Activated naive CD8-positive, alpha-beta T cell treated with anti-CD3 and anti-CD28 coated beads, Interleukin-2, amount 50 U/mL, for 24 hours (primary cell): Measurements from ENCODE around the gene MTFMT.
"Not testable (repeated sequence)": the region's sequence is repeated elsewhere in the genome, so short reads cannot be mapped to it uniquely, and the experiment has no call there.

ENCODE experiments used
- ATAC-seq: fragments of 150-1000 bp; cut with Tn5 transposase; one replicate; pipeline ENCODE4 v1.10.0; 2021
- DNase-seq: peaks from one replicate; pipeline ENCODE4 v3.0.0; 2021
- H3K27ac Mint-ChIP-seq: one replicate; pipeline ENCODE4 v1.8.0; 2021; ENCODE audit warnings: mild to moderate bottlenecking, mixed read lengths
- H3K27me3 Mint-ChIP-seq: one replicate; pipeline ENCODE4 v1.8.0; 2021; ENCODE audit warnings: mixed read lengths
- H3K36me3 Mint-ChIP-seq: one replicate; pipeline ENCODE4 v1.8.0; 2021; ENCODE audit warnings: low read depth, mixed read lengths
- H3K4me1 Mint-ChIP-seq: one replicate; pipeline ENCODE4 v1.8.0; 2021; ENCODE audit warnings: mixed read lengths
- H3K4me3 Mint-ChIP-seq: one replicate; pipeline ENCODE4 v1.8.0; 2021; ENCODE audit warnings: mild to moderate bottlenecking, moderate library complexity, mixed read lengths
- H3K9me3 Mint-ChIP-seq: one replicate; pipeline ENCODE4 v1.8.0; 2021; ENCODE audit warnings: mixed read lengths

The MTFMT gene

DNA sequence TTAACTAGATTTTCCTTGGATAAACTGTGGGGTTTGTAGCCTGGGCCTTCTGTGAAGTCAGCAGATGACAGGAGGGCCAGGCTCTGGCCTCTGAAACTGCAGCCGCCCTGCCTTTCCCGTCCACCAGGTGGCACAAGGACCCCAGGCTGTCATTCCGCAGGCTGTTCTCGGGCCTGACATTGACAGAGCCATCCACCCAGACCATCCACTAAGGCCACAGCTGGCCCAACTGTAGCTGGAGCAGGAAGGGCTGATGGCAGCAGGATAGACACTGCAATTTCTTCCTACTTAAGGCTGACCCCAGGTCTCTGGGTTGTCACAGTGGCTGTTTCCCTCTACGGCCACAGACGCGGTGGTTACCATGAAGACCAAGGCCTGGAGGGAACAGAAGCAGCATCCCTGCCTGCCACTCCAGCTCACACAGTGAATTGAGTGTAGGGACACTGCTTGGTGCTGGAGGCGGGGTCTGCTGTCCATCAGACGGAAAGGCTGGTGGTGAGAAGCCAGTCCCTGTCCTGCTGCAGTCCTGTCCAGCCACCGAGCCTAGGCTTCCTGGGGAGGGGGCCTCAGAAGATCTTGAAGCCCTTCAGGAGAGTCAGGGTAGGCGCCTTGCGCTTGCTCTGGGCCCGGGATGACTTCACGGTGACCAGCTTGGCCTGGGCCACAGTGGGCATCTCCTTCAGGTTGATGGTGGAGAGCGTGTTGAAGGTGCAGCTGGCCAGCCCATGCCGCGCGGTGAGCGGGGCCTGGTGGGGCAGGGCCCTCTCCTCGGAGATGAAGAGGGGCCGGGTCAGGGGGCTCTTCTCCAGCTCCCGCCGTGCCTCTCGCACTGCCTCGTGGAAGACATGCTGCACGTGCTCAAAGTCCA, 25.1 kb upstream of the MTFMT start:
- Mint-ChIP-seq H3K36me3 (no peaks in the 10 kb centered on the region), H3K4me1 (peaks cover 9% of the 10 kb centered on the region), H3K27me3 (peaks cover 2% of the 10 kb centered on the region), H3K27ac (no peak overlapping the region), H3K9me3 (no peaks in the 10 kb centered on the region), H3K4me3 (no peak overlapping the region)
- DNase-seq (peak; percentile 73), ATAC-seq (peak; percentile 54)

DNA sequence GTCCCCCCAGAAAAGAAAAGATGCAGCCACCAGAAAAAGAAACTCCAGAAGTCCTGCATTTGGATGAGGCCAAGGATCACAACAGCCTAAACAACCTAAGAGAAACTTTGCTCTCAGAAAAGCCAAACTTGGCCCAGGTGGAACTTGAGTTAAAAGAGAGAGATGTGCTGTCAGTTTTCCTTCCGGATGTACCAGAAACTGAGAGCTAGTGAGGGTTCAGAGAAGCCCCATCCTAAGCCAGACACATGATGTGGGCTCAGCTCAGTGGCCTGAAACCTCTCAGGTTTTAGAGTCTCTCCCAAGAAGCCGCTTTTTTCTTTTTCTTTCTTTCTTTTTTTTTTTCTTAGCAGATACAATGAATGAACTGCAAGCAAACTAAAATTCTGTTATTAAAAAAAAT, 23.5 kb upstream of the MTFMT start:
- Mint-ChIP-seq H3K9me3 (no peaks in the 10 kb centered on the region), H3K27ac (no peak overlapping the region), H3K36me3 (no peaks in the 10 kb centered on the region), H3K4me3 (no peak overlapping the region), H3K27me3 (peaks cover 2% of the 10 kb centered on the region), H3K4me1 (peaks cover 15% of the 10 kb centered on the region)
- DNase-seq (no peak), ATAC-seq (no peak)

- no peak for ATAC-seq
- DNase-seq = no peak
- H3K27ac Mint-ChIP-seq = no peak overlapping the region
- H3K9me3 Mint-ChIP-seq = no peaks in the 10 kb centered on the region
- H3K27me3 Mint-ChIP-seq = no peaks in the 10 kb centered on the region
- no peaks in the 10 kb centered on the region for H3K36me3 Mint-ChIP-seq
- H3K4me3 Mint-ChIP-seq = no peak overlapping the region
- H3K4me1 Mint-ChIP-seq = peaks cover 15% of the 10 kb centered on the region
Measured at GRCh38 chr15:65051266-65051665, 21.8 kb upstream of the MTFMT start.

DNA sequence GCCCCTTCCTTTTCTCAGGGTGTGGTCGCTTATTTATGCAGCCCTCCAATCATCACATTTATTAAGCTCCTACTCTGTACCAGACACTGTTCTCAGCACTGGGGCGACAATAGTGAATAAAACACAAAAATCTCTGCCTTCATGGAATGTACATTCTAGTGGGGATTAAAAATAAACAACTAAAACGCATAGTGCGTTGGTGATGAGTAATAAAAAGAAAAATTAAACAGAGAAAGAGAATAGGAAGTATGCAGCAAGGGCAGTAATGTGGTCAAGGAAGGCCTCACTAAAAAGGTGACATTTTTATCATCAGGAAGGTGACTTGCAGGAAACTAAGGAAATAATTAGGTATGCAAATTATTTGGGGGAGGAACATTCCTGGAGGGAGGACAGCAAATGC, 20.8 kb upstream of the MTFMT start:
- ATAC-seq (no peak), DNase-seq (no peak)
- peaks cover 15% of the 10 kb centered on the region for H3K4me1 Mint-ChIP-seq
- no peak overlapping the region for H3K4me3 Mint-ChIP-seq
- no peak overlapping the region for H3K27ac Mint-ChIP-seq
- H3K36me3 Mint-ChIP-seq = no peaks in the 10 kb centered on the region
- peaks cover 2% of the 10 kb centered on the region for H3K27me3 Mint-ChIP-seq
- H3K9me3 Mint-ChIP-seq = no peaks in the 10 kb centered on the region

GRCh38 chr15:65049418-65049840, 20.0 kb upstream of the MTFMT start:
- peak; percentile 90 for ATAC-seq
- H3K4me1 Mint-ChIP-seq = peaks cover 15% of the 10 kb centered on the region

DNA sequence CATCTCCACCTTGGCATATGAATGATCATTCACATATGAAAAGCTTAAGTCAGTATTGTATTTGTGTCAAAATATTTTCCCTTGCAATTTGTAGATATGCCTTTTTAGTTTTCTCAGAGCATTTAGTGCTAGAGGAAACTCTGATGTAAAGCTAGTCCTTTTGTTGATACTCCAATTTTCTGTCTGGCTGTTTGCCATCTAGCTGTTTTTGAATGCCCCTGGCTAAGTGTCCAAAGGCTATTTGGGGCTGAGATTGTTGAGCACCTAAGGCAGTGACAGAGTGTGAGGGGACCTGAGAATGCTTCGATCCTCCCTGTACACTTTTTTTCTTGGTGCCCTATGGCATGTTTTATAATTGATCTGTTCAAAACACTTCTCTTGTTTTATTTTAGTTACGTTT, 18.8 kb upstream of the MTFMT start:
- Mint-ChIP-seq H3K9me3 (no peaks in the 10 kb centered on the region), H3K27ac (no peak overlapping the region), H3K4me1 (peaks cover 15% of the 10 kb centered on the region), H3K4me3 (no peak overlapping the region), H3K36me3 (no peaks in the 10 kb centered on the region), H3K27me3 (peaks cover 5% of the 10 kb centered on the region)
- DNase-seq (no peak), ATAC-seq (no peak)

More at GRCh38 chr15:65049418-65049840, 20.0 kb upstream of the MTFMT start:
- H3K9me3 Mint-ChIP-seq = no peaks in the 10 kb centered on the region
- H3K27me3 Mint-ChIP-seq = peaks cover 2% of the 10 kb centered on the region
- peak; percentile 87 for DNase-seq
- no peak overlapping the region for H3K27ac Mint-ChIP-seq
- no peaks in the 10 kb centered on the region for H3K36me3 Mint-ChIP-seq
- H3K4me3 Mint-ChIP-seq = peak overlapping the region; percentile 28

DNA sequence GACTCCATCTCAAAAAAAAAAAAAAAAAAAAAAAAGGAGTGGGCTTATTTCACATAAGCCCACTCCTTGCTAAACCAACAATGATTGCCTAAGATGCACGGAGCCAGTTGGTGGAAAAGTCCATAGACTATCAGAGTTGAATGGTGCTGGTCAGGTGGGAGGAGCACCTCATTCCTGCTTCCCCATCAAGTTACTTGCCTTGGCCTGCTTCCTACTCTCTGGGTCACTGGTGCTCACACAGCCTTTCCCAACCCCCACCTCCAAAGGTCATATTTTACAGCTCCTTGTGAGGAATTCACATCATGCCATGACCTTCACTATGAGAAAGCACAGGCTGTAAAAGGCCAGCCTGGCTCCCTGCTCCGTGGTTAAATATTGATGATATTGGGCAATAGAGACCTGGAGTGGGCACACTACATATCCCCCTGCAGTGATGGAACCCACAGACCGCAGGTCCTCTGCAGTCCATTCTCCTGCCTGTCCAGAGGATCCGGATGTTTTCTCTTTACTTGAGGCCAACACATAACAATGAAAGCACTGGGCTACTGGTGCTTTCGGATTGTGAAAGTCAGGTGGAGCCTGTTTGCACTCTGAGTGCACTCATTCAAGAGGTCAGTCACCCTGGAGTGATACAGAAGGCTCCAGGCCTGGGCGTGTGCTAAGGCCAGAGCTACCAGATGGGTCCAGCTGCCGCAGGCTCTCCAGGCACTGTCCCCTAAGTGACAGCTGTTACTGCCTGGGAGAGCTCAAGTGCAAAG, 15.5 kb upstream of the MTFMT start, which contains the start of gene SLC51B:
SLC51B (plus strand) TSS at position 664 of the 758 bp plus-strand sequence. CDS start 4,618 bp downstream, outside the sequence.
- no peak for DNase-seq
- H3K4me3 Mint-ChIP-seq = no peak within 1 kb of the TSS
- H3K9me3 Mint-ChIP-seq = no peaks in the 10 kb centered on the region
- no peak within 1 kb of the TSS for H3K27ac Mint-ChIP-seq
- peaks cover 5% of the 10 kb centered on the region for H3K27me3 Mint-ChIP-seq
- H3K4me1 Mint-ChIP-seq = peaks cover 10% of the 10 kb centered on the region
- H3K36me3 Mint-ChIP-seq = no peaks in the 10 kb centered on the region
- ATAC-seq = no peak

DNA sequence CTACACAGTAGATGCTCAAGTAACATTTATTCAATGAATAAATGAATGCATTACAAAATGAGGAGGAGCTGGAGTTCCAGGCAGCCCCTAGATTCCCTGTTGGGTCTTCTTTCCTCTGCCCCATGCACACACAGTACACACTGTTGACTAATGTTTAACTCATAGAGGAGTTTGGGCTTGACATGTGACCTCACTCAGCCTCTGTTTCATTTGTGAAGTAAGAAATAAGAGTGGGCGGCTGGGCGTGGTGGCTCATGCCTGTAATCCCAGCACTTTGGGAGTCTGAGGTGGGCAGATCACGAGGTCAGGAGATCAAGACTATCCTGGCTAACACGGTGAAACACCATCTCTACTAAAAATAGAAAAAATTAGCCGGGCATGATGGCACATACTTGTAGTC, 14.8 kb upstream of the MTFMT start:
- not testable (repeated sequence) for H3K4me1 Mint-ChIP-seq, H3K27me3 Mint-ChIP-seq, DNase-seq, H3K4me3 Mint-ChIP-seq, H3K36me3 Mint-ChIP-seq, H3K9me3 Mint-ChIP-seq, H3K27ac Mint-ChIP-seq
- ATAC-seq = peak; percentile 76

- DNase-seq = no peak
- no peak for ATAC-seq
- H3K4me1 Mint-ChIP-seq = no peaks in the 10 kb centered on the region
- no peak overlapping the region for H3K27ac Mint-ChIP-seq
- H3K27me3 Mint-ChIP-seq = peaks cover 5% of the 10 kb centered on the region
- no peaks in the 10 kb centered on the region for H3K36me3 Mint-ChIP-seq
- H3K4me3 Mint-ChIP-seq = no peak overlapping the region
- H3K9me3 Mint-ChIP-seq = no peaks in the 10 kb centered on the region
Measured at GRCh38 chr15:65042776-65043327, 13.4 kb upstream of the MTFMT start.

DNA sequence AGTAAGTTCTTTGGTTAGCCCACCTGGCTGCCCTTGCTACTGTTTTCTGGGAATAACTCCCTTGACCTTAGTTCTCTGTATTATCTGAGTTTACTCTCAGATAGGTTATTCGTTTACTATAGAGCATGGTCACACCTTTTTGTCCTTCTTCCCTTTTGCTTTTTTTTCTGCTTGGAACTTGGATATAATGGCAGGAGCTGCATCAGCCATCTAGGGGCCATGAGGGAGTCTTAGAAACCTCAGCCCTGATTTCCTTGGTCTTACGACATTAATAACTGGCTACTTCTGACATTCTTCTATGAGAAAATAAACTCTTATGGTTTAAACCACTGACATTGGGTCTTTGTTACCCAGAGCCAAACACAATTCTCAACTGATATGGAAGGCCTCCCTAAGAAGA, 12.3 kb upstream of the MTFMT start:
- ATAC-seq (no peak), DNase-seq (no peak)
- no peak overlapping the region for H3K27ac Mint-ChIP-seq

GRCh38 chr15:65040461-65040860, 11.0 kb upstream of the MTFMT start:
- Mint-ChIP-seq H3K27me3 (peaks cover 4% of the 10 kb centered on the region), H3K36me3 (no peaks in the 10 kb centered on the region), H3K9me3 (no peaks in the 10 kb centered on the region), H3K27ac (no peak overlapping the region), H3K4me3 (no peak overlapping the region), H3K4me1 (no peaks in the 10 kb centered on the region)
- DNase-seq (no peak), ATAC-seq (no peak)

More for the DNA sequence above, 12.3 kb upstream of the MTFMT start:
- Mint-ChIP-seq H3K4me3 (no peak overlapping the region), H3K9me3 (no peaks in the 10 kb centered on the region), H3K36me3 (no peaks in the 10 kb centered on the region), H3K27me3 (peaks cover 5% of the 10 kb centered on the region), H3K4me1 (no peaks in the 10 kb centered on the region)

- Mint-ChIP-seq H3K9me3 (no peaks in the 10 kb centered on the region), H3K4me3 (no peak overlapping the region), H3K4me1 (peaks cover under 1% of the 10 kb centered on the region), H3K36me3 (no peaks in the 10 kb centered on the region), H3K27me3 (no peaks in the 10 kb centered on the region), H3K27ac (no peak overlapping the region)
- DNase-seq = no peak
- no peak for ATAC-seq
Measured at GRCh38 chr15:65038836-65039235, 9.4 kb upstream of the MTFMT start.

GRCh38 chr15:65038428-65038827, 9.0 kb upstream of the MTFMT start:
- H3K27ac Mint-ChIP-seq = no peak overlapping the region
- DNase-seq (no peak), ATAC-seq (no peak)
- no peaks in the 10 kb centered on the region for H3K27me3 Mint-ChIP-seq
- H3K36me3 Mint-ChIP-seq = no peaks in the 10 kb centered on the region
- no peak overlapping the region for H3K4me3 Mint-ChIP-seq
- H3K4me1 Mint-ChIP-seq = peaks cover 3% of the 10 kb centered on the region
- H3K9me3 Mint-ChIP-seq = no peaks in the 10 kb centered on the region

DNA sequence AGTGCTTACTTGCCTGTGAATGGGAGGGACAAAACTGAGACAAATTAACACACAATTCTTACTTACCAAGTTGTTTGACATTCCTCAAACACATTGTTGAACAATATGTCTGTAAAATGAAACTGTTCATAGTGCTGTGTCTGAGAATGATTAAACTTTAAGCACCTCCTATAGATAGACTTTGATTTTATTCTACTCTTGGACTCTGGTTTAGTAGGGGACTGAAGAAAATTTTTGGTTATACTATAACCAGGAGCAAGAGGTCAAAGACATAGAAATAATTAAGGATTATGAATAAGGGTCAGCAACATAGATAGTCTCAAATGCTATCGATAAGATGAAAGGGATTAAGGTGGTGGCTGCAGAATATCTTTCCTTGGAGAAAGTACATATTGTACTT, 7.9 kb upstream of the MTFMT start:
- Mint-ChIP-seq H3K27me3 (no peaks in the 10 kb centered on the region), H3K36me3 (no peaks in the 10 kb centered on the region), H3K9me3 (no peaks in the 10 kb centered on the region), H3K4me3 (no peak overlapping the region), H3K4me1 (peaks cover 7% of the 10 kb centered on the region), H3K27ac (no peak overlapping the region)
- DNase-seq (no peak), ATAC-seq (no peak)

DNA sequence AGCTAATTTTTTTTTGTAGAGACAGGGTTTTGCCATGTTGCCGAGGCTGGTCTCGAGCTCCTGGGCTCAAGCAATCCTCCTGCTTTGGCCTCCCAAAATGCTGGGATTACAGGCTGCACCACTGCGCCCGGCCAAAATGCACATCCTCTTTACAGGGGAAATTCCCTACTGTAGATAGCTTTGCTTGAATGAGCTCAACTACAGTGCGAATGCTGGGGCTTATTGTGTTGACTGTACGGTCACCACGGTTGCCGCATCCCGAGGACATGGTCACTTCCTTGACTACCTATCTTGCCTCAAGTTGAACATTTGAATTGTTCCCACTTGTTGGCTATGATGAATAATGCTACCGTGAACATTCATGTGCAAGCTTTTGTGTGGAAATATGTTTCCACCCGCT, 5.3 kb upstream of the MTFMT start:
- Mint-ChIP-seq H3K4me3 (no peak overlapping the region), H3K9me3 (no peaks in the 10 kb centered on the region), H3K4me1 (peaks cover 7% of the 10 kb centered on the region), H3K27me3 (peaks cover 5% of the 10 kb centered on the region), H3K27ac (no peak overlapping the region), H3K36me3 (no peaks in the 10 kb centered on the region)
- DNase-seq = no peak
- no peak for ATAC-seq
